ENCODE measurements around the gene ELOVL6. TPM values are rescaled to one million over a fixed set of nuclear protein-coding genes. Genes with fewer than 3 reads are reported as not detected.
"Not testable (repeated sequence)": the region's sequence is repeated elsewhere in the genome, so short reads cannot be mapped to it uniquely, and the experiment has no call there.

The ELOVL6 gene
- total RNA-seq, 1 donor from 2014 or later, result 51.6 TPM

GRCh38 chr4:110087070-110087708, 111.2 kb downstream of the ELOVL6 start:
- peaks cover 11% of the 10 kb centered on the region for H3K36me3 Mint-ChIP-seq
- no peak for TF ChIP-seq CTCF (conservative IDR thresholded peaks at IDR 0.05)
- H3K27ac Mint-ChIP-seq, result no peak overlapping the region
- H3K4me3 Mint-ChIP-seq, result no peak overlapping the region
- H3K27me3 Mint-ChIP-seq, result no peaks in the 10 kb centered on the region
- H3K9me3 Mint-ChIP-seq, result peaks cover 6% of the 10 kb centered on the region
- H3K4me1 Mint-ChIP-seq (ENCODE audit: unreplicated experiment), result peaks cover 11% of the 10 kb centered on the region
- no peak for DNase-seq (ENCODE audit: extremely low spot score, unreplicated experiment)

GRCh38 chr4:110085131-110085530, 113.3 kb downstream of the ELOVL6 start:
- Mint-ChIP-seq H3K4me1 (ENCODE audit: unreplicated experiment) (peaks cover 6% of the 10 kb centered on the region), H3K36me3 (peaks cover 11% of the 10 kb centered on the region), H3K4me3 (no peak overlapping the region), H3K27ac (no peak overlapping the region), H3K27me3 (no peaks in the 10 kb centered on the region), H3K9me3 (peaks cover 6% of the 10 kb centered on the region)
- no peak for TF ChIP-seq CTCF (conservative IDR thresholded peaks at IDR 0.05)
- DNase-seq (ENCODE audit: extremely low spot score, unreplicated experiment), result no peak

- Mint-ChIP-seq H3K36me3 (peaks cover 12% of the 10 kb centered on the region), H3K4me1 (ENCODE audit: unreplicated experiment) (peaks cover 6% of the 10 kb centered on the region), H3K27me3 (no peaks in the 10 kb centered on the region), H3K27ac (no peak overlapping the region), H3K9me3 (peaks cover 6% of the 10 kb centered on the region), H3K4me3 (no peak overlapping the region)
- no peak for DNase-seq (ENCODE audit: extremely low spot score, unreplicated experiment)
- TF ChIP-seq CTCF (conservative IDR thresholded peaks at IDR 0.05), result no peak
Observed at GRCh38 chr4:110084154-110084553, 114.3 kb downstream of the ELOVL6 start.

GRCh38 chr4:110078148-110078547, 120.3 kb downstream of the ELOVL6 start:
- H3K4me3 Mint-ChIP-seq; DNase-seq (ENCODE audit: extremely low spot score, unreplicated experiment); H3K4me1 Mint-ChIP-seq (ENCODE audit: unreplicated experiment); H3K27me3 Mint-ChIP-seq; H3K27ac Mint-ChIP-seq: not testable (repeated sequence)
- peaks cover 25% of the 10 kb centered on the region for H3K36me3 Mint-ChIP-seq
- peaks cover 11% of the 10 kb centered on the region for H3K9me3 Mint-ChIP-seq

DNA sequence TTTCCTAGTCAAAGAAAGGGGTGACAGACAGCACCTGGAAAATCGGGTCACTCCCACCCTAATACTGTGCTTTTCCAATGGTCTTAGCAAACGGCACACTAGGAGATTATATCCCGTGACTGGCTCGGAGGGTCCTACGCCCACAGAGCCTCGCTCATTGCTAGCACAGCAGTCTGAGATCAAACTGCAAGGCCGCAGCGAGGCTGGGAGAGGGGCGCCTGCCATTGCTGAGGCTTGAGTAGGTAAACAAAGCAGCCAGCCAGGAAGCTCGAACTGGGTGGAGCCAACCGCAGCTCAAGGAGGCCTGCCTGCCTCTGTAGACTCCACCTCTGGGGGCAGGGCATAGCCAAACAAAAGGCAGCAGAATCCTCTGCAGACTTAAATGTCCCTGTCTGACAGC, 121.6 kb downstream of the ELOVL6 start:
- DNase-seq (ENCODE audit: extremely low spot score, unreplicated experiment); H3K27me3 Mint-ChIP-seq; H3K9me3 Mint-ChIP-seq; H3K27ac Mint-ChIP-seq; H3K4me3 Mint-ChIP-seq: not testable (repeated sequence)
- peaks cover 11% of the 10 kb centered on the region for H3K4me1 Mint-ChIP-seq (ENCODE audit: unreplicated experiment)
- H3K36me3 Mint-ChIP-seq, result peaks cover 20% of the 10 kb centered on the region

DNA sequence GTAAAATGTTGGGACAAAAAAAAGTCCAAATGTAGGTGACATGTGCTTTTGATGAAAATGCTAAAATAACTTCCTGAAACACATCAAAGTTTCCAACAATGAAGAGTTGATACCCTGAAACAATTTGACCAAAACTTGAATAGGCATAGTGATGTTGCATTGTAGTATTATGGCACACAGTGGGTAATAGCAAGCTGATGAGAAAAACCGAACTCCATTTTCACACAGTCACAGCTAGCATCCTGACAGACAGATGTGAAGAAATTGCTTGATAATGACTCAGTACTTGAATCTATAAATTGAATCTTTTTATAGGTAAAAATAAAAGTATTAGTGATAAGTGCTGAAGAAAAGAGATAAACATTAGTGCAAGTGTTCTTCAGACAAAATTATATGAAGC, 122.5 kb downstream of the ELOVL6 start:
- Mint-ChIP-seq H3K9me3 (peaks cover 6% of the 10 kb centered on the region), H3K27ac (no peak overlapping the region), H3K4me3 (no peak overlapping the region), H3K36me3 (peaks cover 20% of the 10 kb centered on the region), H3K4me1 (ENCODE audit: unreplicated experiment) (peaks cover 11% of the 10 kb centered on the region), H3K27me3 (no peaks in the 10 kb centered on the region)
- no peak for DNase-seq (ENCODE audit: extremely low spot score, unreplicated experiment)
- no peak for TF ChIP-seq CTCF (conservative IDR thresholded peaks at IDR 0.05)

Data from type B pancreatic cell (in vitro differentiated cells).